A673 (cell line): ENCODE results near the gene DNAH7.

Experiments
- EZH2 ChIP-seq: fragments of 200-600 bp; sonication (generic); IDR thresholded peaks from 2 replicates; pipeline ENCODE4 v1.6.1; 2017; ENCODE audit warnings: borderline replicate concordance, low read depth, mild to moderate bottlenecking, mixed read lengths, antibody characterized with exemption, low read length; ENCODE audit not compliant: poor library complexity, severe bottlenecking
- TF ChIP-seq, protein P1 (sequence below): fragments of 300-800, 200-600 bp; sonication (generic); conservative IDR thresholded peaks from 2 replicates; pipeline ENCODE4 v1.5.1; 2017; ENCODE audit warnings: low read depth, mild to moderate bottlenecking, antibody characterized with exemption, low read length, moderate library complexity, mixed read lengths

DNA sequence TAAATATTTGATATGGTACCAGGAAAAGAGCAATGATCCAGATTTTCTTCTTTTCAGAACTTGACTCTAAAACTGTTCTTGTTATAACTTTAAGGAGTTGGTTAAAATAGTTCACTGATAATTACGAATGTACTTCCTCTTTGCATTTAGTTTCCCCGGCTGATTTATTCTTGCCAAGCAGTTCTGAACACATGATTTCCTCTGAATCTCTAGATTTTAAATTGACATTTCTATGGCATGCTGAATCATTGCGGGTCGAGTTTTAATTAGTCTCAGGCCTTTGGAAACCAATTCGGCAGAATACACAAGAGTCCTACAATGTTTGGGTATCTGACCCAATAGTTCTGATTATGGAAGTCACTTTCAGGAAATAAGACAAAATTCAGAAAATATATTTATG, 37.3 kb upstream of the DNAH7 start:
- TF ChIP-seq, protein P1, sequence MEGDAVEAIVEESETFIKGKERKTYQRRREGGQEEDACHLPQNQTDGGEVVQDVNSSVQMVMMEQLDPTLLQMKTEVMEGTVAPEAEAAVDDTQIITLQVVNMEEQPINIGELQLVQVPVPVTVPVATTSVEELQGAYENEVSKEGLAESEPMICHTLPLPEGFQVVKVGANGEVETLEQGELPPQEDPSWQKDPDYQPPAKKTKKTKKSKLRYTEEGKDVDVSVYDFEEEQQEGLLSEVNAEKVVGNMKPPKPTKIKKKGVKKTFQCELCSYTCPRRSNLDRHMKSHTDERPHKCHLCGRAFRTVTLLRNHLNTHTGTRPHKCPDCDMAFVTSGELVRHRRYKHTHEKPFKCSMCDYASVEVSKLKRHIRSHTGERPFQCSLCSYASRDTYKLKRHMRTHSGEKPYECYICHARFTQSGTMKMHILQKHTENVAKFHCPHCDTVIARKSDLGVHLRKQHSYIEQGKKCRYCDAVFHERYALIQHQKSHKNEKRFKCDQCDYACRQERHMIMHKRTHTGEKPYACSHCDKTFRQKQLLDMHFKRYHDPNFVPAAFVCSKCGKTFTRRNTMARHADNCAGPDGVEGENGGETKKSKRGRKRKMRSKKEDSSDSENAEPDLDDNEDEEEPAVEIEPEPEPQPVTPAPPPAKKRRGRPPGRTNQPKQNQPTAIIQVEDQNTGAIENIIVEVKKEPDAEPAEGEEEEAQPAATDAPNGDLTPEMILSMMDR: no peak
- no peak for TF ChIP-seq EZH2
